GM19035 (cell line): Measurements from ENCODE around the gene EDDM3A.
"Not testable (repeated sequence)": the region's sequence is repeated elsewhere in the genome, so short reads cannot be mapped to it uniquely, and the experiment has no call there.

ENCODE experiments used
- ATAC-seq: cut with Tn5 transposase; IDR thresholded peaks from one replicate; pipeline ENCODE4 v1.9.1; 2021; ENCODE audit not compliant: unreplicated experiment

Gene EDDM3A

DNA sequence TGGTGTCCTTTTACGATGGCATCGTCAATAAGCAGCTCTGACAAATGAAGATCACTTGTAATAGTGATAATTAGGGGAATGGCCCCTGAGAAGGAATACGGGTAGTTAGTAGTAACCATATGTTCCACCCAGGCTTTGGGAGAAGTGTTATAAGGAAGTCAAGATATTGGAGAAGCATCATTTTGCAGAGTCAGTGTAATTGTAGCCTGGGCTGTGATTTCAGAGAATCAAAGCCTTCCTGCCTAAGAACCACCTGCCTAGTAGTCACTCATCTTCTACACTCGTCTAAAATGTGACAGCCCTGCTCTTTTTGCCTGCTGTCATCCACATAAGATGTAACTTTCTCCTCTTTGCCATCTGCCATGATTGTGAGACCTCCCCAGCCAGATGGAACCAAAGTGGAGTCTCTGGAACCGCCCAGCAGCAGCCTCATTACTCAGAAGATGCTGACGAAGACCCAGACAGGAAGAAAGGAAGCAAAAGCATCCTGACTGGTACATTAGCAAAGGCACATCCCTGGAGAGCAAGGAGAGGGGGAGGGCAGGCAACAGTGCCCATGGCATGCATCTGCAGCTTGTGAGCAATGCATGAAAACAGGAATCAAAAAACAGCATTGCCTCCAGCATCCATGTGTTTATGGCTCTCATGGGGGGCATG is 12.6 kb upstream of the EDDM3A start:
- ATAC-seq, result no peak

DNA sequence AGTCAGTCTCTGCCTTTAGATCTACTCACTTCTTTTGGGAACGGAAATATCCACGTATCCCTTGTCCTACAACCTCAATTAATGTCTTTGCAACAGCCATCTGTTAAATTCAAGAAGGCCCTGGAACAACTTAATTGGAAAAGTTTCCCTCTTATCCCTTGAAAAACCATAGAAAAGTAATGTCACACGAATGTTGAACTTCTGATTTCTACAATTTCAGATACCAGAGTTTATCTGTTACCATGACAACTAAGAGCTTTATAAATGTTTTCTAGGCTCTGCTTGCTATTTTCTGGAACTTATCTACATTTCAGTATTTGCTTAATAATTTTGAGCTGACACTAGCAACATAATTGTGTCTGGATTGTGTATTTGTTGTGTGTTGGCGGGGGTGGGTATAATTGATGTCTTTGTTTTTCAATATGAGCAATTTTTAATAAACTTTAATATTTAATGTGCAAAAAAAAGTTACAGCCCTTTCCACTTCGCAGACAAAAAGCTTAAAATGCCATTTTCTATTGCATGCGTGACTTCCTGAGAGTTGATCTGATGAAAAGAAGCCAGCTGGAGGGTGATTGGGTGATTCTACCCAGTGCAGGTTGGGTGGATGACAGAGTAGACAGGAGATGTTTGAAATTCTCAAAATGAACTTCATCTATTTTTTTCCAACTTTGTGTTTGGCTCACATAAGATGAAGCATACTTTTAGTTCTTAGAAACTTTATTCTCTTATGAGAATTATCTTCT is 11.8 kb upstream of the EDDM3A start:
- no peak for ATAC-seq

DNA sequence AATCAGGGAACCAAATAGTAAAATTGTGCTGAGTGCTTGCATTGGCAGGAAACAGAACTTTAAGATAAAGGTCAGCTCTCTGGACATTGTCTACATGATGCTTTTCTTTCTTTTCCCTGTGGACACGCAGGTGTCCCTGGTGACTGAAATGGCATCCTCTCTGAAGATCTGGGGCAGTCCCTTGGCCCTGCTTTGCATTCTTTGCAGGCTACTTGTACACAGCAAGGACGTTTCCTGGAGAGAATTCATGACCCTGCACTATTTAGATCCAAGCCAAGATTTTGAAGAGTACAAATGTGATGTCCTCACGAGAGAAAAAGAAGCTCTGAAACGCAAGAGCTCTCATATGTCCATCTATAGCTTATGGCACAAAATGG is 11.3 kb upstream of the EDDM3A start:
- ATAC-seq, result no peak

DNA sequence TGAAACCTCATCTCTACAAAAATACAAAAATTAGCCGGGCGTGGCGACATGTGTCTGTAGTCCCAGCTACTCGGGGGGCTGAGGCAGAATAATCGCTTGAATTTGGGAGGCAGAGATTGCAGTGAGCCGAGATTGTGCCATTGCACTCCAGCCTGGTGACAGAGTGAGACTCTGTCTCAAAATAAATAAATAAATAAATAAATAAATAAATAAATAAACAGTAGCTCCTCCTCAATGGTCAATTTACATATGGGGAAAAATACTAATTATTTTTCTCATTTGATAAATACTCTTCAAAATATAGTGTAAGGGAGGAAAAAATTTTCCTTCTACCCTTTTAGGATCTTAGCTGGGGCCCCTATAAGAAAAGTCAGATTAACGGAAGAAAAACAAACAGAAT is 7.4 kb upstream of the EDDM3A start:
- ATAC-seq, result not testable (repeated sequence)

DNA sequence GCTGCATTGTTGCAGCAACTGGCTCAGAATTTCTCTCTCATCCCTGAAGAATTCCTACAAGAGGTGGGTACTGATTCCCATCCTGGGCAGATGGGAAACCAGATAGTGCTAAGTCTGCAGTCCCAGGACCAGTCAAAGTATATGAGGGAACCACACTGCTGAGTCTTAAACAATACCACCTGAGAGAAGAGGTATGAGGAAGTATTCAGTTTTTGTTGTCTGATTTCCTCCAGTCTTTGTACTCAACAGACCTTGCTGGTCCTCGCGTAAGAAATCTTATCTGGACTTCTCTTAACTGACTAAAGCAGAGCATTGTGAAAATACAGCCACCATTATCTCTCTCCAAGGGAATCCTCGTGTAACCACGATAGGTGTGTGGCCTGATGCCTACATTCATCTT is 3.6 kb upstream of the EDDM3A start:
- ATAC-seq, result no peak

DNA sequence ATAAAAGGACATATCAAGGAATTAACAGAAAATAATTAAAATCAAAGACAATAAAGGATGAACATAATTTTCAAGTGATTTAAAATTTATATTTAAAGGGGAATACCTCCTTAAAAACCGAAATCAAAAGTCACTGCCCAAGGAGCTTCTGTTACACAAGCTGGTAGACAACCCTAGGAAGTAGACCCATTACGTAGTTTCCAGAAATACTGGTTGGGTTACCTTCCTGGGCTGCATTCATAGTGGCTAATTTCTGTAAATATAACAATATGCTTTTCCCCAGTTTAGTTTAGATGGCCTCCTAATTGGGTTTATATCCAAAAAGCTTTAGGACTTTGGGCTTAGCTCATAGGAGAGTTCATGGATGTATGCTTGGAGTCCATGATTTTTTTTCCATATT is 2.1 kb upstream of the EDDM3A start:
- ATAC-seq, result no peak

DNA sequence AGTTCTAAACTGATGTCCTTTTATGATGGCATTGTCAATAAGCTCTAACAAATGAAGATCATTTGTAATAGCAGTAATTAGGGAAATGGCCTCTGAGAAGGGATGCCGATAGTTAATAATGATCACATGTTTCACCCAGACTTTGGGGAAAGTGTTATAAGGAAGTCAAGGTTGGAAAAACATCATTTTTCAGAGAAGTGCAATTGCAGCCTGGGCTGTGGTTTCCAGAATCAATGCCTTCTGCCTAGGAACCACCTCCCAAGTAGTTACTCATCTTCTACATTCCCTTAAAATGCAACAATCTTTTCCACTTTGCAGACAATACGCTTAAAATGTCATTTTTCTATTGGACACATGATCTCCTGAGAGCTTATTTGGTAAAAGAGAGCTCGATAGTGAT is 879 bp downstream of the EDDM3A start:
- ATAC-seq, result no peak

DNA sequence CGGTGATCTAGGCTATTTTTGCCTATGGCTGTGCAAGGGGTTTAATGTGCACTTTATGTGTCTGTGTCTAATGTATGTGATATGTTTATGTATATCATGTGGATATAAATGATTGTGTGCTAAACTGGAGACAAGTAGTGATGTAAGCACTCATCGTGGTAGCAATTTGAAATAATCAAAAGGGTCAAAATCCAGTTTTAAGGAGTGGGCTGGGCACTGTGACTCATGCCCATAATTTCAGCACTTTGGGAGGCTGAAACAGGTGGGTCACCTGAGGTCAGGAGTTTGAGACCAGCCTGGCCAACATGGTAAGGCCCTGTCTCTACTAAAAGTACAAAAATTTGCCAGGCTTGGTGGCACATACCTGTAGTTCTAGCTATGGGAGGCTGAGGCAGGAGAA is 2.8 kb downstream of the EDDM3A start:
- no peak for ATAC-seq

DNA sequence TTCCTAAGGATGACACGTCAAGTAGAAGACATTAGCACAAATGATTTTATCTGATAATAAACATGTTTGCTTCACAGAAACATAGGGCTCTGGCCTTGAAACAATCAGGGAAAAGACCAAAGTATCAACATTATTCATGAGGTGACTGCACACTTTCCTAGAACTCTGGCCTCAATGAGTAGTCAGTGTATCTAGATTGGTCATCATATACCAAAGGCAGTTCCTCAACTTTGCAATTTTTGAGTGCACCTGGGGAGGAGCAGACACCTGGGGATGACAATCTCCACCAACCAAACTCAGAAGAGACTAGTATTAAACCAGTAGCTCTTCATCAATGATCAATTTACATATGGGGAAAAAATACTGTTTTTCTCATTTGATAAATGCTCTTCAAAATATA is 4.5 kb downstream of the EDDM3A start:
- no peak for ATAC-seq

DNA sequence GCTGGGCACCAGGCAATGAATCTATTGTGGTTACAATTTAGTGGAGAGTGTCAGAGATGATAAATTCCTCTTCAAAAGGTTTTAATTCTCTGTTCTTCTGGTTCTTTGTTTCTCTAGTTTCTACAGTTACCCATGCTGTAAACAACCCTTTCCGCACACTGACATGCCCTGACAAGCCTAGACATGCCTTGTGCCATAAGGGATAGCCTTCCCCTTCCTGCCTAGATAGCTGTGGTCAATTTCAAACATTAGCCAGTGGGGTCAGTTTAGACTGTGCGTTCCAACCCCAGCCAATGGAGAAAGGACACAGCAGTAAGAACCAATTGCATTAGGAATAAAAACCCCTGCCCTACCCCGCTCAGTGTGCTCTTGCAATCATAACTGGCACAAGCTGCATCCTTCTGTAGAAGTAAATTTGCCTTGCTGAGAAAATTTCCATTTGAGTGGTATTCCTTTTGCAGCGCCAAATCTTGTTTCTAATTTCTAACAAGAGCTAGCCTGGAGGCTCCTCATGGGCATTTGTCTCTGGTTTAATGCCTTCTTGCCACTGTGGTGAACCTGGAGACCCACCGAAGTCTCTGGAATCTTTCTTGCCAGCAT is 6.4 kb downstream of the EDDM3A start:
- no peak for ATAC-seq

DNA sequence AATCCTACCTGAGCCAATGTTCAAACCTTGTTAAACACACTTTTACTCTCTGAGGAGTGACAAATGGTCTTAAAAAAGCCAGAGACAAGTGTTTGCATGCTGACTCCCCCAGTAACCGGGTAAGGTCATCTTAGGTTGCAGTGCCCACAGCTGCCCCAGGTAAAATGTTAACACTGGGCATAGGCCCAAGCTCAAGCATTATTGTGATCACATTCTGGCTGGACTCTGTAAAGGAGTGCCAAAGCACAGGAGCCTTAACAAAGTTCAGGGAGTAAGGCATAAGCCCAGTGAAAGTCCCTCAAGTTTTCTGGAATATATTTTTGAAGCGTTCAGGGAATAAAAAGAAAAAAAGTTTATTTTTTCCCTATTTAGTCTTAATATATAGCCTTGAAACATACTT is 8.6 kb downstream of the EDDM3A start:
- ATAC-seq, result no peak

DNA sequence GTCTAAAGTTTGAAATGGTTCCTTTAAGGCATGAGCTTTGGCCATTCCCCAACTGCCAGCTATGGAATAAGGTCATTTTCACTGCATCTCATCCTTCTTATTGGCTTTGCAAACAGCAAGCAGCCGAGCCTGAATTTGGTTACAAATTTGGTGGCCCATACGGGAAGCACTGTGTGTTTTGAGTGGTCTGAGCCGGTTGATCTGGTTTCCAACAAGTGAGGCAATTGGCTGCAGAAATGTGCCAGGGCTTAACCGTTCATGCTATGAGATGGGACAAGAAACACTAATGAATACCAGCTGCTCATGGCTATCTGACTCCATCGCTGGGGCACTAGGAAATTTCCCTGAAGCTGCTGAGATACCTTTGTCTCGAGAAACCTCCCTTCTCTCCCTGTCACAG is 9.3 kb downstream of the EDDM3A start:
- no peak for ATAC-seq

DNA sequence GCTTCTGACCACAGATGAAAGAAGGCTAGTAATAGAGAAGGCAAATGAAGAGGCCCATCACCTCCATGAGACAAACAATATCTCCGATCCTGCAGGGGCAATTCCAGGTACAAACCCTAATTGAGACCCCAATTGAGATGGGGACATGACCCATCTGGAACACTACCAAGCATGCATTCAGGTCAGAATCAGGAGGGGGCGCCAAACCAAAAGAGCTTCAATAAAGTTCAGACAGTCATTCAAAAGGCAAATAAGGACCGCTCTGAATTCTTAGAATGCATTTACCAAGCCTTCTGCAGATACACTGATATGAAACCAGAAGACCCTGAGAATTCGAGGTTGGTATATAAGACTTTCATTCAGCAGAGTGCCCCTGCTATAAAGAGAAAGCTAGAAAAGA is 12.3 kb downstream of the EDDM3A start:
- no peak for ATAC-seq

DNA sequence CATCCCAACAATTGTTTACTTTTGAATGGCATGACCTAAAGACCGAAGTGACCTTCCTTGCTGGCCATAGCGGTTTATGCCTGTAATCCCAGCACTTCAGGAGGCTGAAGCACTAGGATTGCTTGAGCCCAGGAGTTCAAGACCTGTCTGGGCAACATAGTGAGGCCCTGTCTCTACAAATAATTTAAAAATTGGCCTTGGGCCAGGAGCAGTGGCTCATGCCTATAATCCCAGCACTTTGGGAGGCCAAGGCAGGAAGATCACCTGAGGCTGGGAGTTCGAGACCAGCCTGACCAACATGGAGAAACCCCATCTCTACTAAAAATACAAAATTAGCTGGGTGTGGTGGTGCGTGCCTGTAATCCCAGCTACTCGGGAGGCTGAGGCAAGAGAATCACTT is 13.8 kb downstream of the EDDM3A start:
- not testable (repeated sequence) for ATAC-seq

DNA sequence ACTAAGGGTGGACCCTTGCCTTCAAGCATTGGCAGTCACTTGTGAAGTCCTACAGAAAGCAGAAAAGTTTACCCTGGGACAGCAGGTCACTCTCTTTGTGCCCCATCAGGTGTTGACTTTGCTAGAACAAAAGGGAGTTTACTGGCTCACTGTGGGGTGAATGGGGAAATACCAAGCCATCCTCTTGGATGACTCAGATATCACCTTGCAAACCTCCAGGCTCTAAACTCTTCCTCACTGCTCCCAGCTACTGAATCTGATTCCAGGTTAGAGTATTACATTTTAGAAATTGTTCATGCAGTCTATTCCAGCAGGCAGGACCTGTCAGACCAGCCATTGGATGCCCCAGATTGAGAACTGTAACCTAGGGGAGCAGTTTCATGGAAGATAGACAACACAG is 15.3 kb downstream of the EDDM3A start:
- ATAC-seq, result no peak

DNA sequence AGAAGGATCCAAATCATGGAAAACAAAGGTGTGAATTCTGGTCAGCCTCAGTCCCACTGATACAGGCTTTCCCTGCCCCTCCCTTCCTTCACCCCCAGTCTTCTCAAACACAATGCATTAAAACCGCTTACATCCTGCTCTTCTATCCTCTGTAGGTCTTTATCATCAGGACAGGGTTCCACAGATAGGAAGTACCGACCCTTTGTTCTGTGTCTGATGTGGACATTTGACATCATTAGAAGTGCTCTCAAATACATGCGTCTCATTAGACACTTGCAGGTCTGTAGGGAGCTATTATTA is 22.9 kb downstream of the EDDM3A start:
- ATAC-seq, result no peak

DNA sequence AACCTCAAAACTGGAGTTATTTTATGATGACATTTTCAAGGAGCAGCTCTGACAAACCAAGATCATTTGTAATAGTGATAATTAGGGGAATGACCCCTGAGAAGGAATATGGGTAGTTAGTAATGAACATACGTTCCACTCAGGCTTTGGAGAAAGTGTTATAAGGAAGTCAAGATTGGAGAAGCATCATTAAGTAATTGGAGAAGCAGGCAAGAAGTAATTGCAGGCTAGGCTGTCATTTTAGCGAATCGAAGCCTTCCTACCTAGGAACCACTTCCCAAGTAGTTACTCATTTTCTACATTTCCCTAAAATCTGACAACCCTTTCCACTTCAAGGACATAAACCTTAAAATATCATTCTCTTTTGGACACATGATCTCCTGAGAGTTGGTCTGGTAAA is 23.7 kb downstream of the EDDM3A start:
- no peak for ATAC-seq

DNA sequence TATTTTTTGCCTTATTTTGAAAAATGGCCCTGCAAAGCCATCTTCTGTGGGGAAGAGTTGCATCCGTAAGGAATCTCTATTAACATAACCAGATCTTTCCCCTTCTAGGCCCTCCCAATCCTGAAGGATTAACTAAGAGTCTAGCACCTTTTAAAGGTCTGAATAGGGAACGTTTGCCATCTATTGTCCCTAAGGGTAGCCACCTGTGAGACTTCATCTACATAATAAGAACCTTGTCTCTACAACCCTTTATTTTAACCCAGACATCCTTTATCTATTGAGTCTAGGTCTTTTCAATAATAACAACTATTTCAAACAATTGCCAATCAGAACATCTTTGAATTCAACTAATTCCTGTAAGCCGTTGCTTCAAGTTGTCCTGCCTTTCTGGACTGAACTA is 27.0 kb downstream of the EDDM3A start:
- ATAC-seq, result no peak

DNA sequence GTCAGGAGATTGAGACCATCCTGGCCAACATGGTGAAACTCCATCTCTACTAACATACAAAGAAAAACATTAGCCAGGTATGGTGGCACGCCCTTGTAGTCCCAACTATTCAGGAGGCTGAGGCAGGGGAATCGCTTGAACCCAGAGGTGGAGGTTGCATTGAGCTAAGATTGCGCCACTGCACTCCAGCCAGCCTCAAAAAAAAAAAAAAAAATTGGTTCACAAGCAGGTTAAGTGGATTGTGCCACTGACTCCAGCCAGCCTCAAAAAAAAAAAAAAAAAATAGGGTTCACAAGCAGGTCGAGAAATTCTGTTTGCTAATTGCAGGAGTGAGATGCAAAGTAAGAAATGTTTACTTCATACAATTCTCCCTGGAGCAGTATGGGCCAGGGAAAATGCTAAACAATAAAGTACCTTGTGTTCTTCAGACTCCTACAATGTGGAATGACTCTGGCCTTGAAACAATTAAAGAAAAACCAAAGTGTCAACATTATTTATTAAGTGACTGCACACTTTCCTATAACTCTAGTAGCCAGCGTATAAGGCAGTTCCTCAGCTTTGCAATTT is 28.7 kb downstream of the EDDM3A start:
- ATAC-seq, result no peak

DNA sequence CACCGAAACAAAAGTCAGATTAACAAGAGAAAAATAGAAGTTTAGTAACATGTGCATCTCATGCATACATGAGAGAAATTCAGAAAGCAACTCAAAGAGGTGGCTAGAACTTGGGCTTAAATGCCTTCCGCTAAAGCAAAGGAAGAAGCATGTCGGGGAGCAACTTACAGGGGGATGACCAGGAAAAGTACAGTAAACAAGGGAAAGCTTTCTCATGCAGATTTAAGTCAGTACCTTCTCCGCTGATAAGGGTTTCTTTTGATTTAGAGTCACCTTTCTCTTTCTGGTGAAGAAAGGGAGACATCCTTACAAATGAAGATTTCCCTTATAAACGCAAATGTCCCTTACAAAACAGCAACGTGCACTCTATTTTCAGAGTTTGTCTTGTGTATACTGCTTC is 29.4 kb downstream of the EDDM3A start:
- ATAC-seq, result no peak

DNA sequence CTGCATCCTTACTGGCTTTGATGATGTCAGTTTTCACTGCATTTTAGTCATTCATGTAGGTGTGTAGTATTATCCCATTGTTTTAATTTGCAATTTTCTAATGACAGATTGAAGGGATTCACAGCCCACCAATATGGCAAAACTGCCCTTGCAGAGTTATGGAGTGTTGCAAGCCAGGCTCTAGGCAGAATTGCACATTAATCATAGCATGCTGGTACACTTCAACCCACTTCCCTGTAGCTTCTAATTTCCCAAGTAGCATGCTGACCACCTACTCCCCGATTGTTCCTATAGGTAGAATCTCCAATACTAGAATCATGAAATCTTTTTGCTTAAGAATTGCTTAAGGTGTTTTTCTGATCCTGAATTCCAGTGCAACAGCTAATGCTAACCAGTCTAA is 30.2 kb downstream of the EDDM3A start:
- ATAC-seq, result no peak

DNA sequence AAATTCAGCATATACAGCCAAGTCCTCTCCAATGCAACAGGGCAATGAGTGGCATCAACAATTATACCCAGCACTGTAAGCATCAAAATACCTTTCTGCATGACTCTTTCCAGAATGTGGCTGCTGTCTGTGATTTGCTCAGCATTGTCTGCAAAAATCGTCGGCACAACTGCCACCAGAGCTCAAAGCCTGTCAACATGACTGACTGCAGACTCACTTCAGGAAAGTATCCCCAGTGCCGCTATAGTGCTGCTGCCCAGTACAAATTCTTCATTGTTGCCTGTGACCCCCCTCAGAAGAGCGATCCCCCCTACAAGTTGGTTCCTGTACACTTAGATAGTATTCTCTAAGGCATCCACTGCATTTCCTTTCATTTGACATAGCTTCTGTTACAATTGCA is 36.1 kb downstream of the EDDM3A start:
- no peak for ATAC-seq
